GM18951 (cell line): ENCODE measurements around the gene STXBP2.

Experiments
- POLR2A ChIP-seq: IDR thresholded peaks from 4 replicates; pipeline ENCODE4 v1.6.1; 2011; ENCODE audit warnings: mild to moderate bottlenecking; ENCODE audit not compliant: insufficient read length, insufficient read depth; ENCODE audit errors: extremely low read depth
- in situ Hi-C: fragments of 300-500 bp; cut with MboI; formaldehyde crosslinking; loops from one replicate; pipeline ENCODE4 v1.12.0; 2022; ENCODE audit warnings: low sequenced_read_pairs, mixed read lengths, inconsistent platforms; ENCODE audit not compliant: unreplicated experiment

STXBP2 gene

GRCh38 chr19:7632340-7633203 lies 4.3 kb upstream of the STXBP2 start:
- no peak for TF ChIP-seq POLR2A
- in situ Hi-C loops, result no loop called here

DNA sequence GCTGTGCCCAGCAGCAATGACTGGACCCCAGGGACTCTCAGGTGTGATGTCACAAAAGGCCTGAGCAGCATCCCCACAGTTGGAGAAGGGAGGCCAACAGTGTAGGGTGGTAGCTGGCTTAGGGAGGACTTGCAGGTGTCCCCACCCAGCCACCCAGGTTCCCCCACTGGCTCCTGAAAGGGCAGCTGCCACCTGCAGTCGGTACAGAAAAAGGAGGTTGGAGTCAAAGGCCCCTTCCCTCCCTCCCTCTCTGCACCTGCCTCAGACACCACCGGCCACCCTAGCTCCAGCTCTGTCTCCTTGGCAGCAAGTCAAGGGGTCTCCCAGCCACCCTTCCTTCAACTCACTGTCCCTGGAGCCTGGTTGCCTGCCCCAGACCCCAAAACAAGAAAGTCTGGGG lies 3.2 kb upstream of the STXBP2 start, which contains the start of gene PCP2:
Gene PCP2, minus strand, starts transcription at position 22 of the 400 bp plus-strand sequence. CDS start 262 bp downstream, outside the sequence.
- TF ChIP-seq POLR2A, result no peak
- in situ Hi-C loops, result no loop called here

- no peak for TF ChIP-seq POLR2A
- in situ Hi-C loops, result no loop called here
Measured at GRCh38 chr19:7635670-7636069, 1.2 kb upstream of the STXBP2 start.

- TF ChIP-seq POLR2A, result no peak
- in situ Hi-C loops, result no loop called here
Measured at GRCh38 chr19:7636317-7636690, 606 bp upstream of the STXBP2 start.

DNA sequence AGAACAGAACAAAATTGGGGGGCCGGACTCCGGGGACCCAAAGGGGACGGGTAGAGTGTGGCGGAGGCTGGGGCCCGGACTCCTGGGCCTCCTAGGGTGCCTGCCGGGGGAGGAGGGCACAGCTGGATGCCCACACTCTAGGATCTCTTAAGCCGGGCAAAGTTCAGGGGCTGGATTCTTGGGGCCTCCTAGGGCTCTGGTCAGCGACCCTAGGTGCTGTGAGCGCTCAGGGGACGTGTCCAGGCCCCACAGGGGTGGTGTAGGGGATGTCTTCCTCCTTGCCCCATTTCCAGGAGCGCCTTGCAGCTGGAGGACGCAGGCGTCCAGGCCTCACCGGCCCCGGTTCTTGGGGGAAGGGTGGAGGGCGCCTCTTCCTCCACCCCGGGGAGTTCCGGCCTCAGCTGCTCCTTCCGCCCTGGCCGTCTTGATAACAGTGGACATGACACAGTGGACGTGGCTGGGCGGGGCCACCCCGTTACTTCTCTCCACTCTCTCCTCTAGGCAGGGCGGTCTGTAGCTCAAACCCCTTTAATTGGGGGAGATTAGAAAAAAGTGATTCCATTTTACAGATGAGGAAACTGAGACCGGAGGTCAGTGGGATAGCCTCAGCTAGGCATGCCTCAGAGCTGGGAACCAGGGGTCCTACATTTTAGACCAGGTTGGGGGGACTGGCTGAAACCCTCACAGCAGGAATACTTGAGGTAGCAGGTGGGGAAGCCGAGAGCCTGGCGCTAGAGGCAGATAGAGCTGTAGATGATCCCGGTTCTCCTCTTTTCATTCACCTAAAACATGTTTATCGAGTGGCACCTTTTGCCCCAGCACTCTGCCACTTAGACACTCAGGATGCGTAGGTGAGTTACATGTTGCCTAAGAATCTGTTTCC lies 705 bp downstream of the STXBP2 start:
- in situ Hi-C loops, result no loop called here
- TF ChIP-seq POLR2A, result no peak

GRCh38 chr19:7638802-7639465 lies 2.0 kb downstream of the STXBP2 start:
- in situ Hi-C loops, result no loop called here
- no peak for TF ChIP-seq POLR2A

DNA sequence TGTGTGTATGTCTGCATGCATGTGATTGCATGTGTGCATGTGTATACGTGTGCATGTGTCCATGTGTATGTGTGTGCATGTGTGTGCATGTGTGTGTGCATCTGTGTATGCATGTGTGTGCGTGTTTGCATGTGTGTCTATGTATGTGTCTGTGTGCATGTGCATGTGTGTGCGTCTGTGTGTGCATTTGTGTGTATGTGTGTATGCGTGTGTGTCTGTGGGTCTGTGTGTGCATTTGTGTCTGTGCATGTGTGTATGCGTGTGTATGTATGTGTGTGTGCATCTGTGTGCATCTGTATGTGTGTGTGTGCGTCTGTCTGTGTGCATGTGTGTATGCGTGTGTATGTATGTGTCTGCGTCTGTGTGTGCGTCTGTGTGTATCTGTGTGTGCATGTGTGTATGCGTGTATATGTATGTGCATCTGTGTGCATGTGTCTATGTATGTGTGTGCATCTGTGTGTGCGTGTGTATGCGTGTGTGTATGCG lies 3.0 kb downstream of the STXBP2 start:
- in situ Hi-C loops, result loop anchor here (10.0 kb wide), 1 partner anchor 165 kb away; no protein-coding TSS in a partner anchor
- no peak for TF ChIP-seq POLR2A

DNA sequence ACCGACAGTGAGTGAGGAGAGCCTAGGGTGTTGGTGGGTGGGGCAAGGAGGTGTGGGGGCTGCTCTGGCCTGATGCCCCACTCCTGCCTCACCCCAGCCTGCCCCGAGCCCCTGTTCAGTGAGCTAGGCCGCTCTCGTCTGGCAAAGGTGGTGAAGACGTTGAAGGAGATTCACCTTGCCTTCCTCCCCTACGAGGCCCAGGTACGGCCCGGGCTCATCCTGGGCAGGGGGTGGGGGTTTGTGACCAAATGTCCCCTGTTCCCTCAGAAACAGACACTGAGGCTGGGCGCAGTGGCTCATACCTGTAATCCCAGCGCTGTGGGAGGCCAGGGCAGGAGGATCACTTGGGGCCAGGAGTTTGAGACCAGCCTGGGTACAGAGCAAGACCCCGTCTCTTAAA lies 3.9 kb downstream of the STXBP2 start:
- in situ Hi-C loops, result loop anchor here (10.0 kb wide), 1 partner anchor 164 kb away; no protein-coding TSS in a partner anchor
- no peak for TF ChIP-seq POLR2A

- in situ Hi-C loops, result loop anchor here (10.0 kb wide), 1 partner anchor 163 kb away; no protein-coding TSS in a partner anchor
- no peak for TF ChIP-seq POLR2A
Measured at GRCh38 chr19:7641290-7642276, 4.7 kb downstream of the STXBP2 start.

DNA sequence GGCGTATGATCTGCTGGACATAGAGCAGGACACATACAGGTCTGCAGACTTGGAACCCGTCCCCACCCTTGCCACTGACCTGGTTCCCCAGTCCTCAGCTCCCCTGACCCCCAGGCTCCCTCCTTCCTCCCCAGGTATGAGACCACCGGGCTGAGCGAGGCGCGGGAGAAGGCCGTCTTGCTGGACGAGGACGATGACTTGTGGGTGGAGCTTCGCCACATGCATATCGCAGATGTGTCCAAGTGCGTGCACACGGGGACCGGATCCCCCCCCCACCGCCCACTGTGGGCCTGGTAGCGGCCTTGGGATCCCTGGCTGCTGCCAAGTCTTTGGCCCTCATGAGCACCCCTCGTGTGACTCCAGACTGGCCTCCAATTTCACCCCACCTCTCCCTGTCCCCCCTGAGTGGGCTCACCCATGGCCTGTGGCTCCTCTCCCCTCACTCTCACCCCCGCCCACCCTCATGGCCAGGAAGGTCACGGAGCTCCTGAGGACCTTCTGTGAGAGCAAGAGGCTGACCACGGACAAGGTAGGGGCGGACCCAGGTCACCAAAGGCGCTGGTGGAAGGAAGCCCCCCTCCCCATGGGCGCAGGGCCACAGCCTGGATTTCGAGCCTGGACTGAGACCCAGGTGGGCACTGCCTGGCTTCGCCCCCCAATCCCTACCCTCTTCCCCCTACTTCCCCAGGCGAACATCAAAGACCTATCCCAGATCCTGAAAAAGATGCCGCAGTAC lies 5.6 kb downstream of the STXBP2 start:
- in situ Hi-C loops, result loop anchor here (10.0 kb wide), 1 partner anchor 162 kb away; no protein-coding TSS in a partner anchor
- TF ChIP-seq POLR2A, result no peak

- no peak for TF ChIP-seq POLR2A
- in situ Hi-C loops, result loop anchor here (10.0 kb wide), 1 partner anchor 162 kb away; no protein-coding TSS in a partner anchor
Measured at GRCh38 chr19:7643031-7643415, 6.1 kb downstream of the STXBP2 start.

GRCh38 chr19:7643629-7644549 lies 7.0 kb downstream of the STXBP2 start:
- in situ Hi-C loops, result loop anchor here (10.0 kb wide), 1 partner anchor 161 kb away; no protein-coding TSS in a partner anchor
